H1 (cell line): ENCODE results near the gene ZNF133. TPM values are rescaled to one million over a fixed set of nuclear protein-coding genes. Genes with fewer than 3 reads are reported as not detected.

Experiments
- CTCF ChIA-PET: fragments of 300-600 bp; sonication (Branson Sonifier 250); formaldehyde crosslinking; loops from one replicate; lab custom pipeline; 2021; ENCODE audit not compliant: partially characterized antibody; lab: Charles Lee
- POLR2A ChIA-PET: fragments of 300-600 bp; sonication (Branson Sonifier 250); formaldehyde crosslinking; loops from one replicate; lab custom pipeline; 2021; ENCODE audit warnings: inconsistent platforms; ENCODE audit not compliant: partially characterized antibody; lab: Charles Lee
- DNase-seq, 2 experiments: peaks; one replicate each; pipeline versions ENCODE4 v3.0.0 to v3.0.0-alpha.2; 2010 to 2022; ENCODE audit warnings: low spot score in 2 of 2, low read depth in 1 of 2, mixed read lengths in 1 of 2
- FAIRE-seq: peaks from 2 replicates; lab custom pipeline; 2011; peaks lifted over from hg19 to GRCh38; lab: Jason Lieb, UNC
- H2AFZ ChIP-seq: 2 replicates; pipeline ENCODE4 v1.8.1; 2012; ENCODE audit warnings: low read length, inconsistent platforms
- H2AK5ac ChIP-seq: 2 replicates; pipeline ENCODE4 v1.6.1; 2013; ENCODE audit warnings: low read depth, low read length
- H2BK120ac ChIP-seq: replicated peaks from 2 replicates; pipeline ENCODE3; 2013; ENCODE audit warnings: low read depth, low read length, inconsistent platforms
- H2BK12ac ChIP-seq: 2 replicates; pipeline ENCODE4 v1.6.1; 2013; ENCODE audit warnings: low read depth, low read length
- H2BK15ac ChIP-seq: 2 replicates; pipeline ENCODE4 v1.6.1; 2013; ENCODE audit warnings: low read length
- H2BK20ac ChIP-seq: 2 replicates; pipeline ENCODE4 v1.6.1; 2013; ENCODE audit warnings: low read length
- H2BK5ac ChIP-seq: 2 replicates; pipeline ENCODE4 v1.6.1; 2013; ENCODE audit warnings: low read depth, low read length
- H3K14ac ChIP-seq: 2 replicates; pipeline ENCODE4 v1.6.1; 2013; ENCODE audit warnings: inconsistent platforms; ENCODE audit not compliant: insufficient read length
- H3K18ac ChIP-seq: 2 replicates; pipeline ENCODE4 v1.6.1; 2013; ENCODE audit warnings: low read length; ENCODE audit errors: extremely low read depth
- H3K23ac ChIP-seq: 2 replicates; pipeline ENCODE4 v1.6.1; 2013; ENCODE audit warnings: inconsistent platforms; ENCODE audit not compliant: insufficient read length
- H3K23me2 ChIP-seq: 2 replicates; pipeline ENCODE4 v1.6.1; 2013; ENCODE audit warnings: low read depth, low read length
- H3K27ac ChIP-seq: 2 replicates; pipeline ENCODE4 v1.6.1; 2011; ENCODE audit warnings: low read depth, low read length, inconsistent platforms
- H3K27me3 ChIP-seq, 4 experiments: replicated peaks in 1 of 4; 1 replicate in 1 of 4; 2 replicates in 3 of 4; pipeline versions ENCODE4 v1.6.1 to v1.8.1; 2011 to 2013; ENCODE audit warnings: low read length in 3 of 4, mild to moderate bottlenecking in 3 of 4, inconsistent platforms in 2 of 4, mixed read lengths in 2 of 4, moderate library complexity in 1 of 4; ENCODE audit not compliant: control insufficient read depth in 3 of 4, insufficient read depth in 3 of 4; ENCODE audit errors: extremely low read depth in 1 of 4
- H3K36me3 ChIP-seq, 4 experiments: 2 replicates each; pipeline versions ENCODE4 v1.6.1 to v1.8.1; 2011 to 2013; ENCODE audit warnings: mild to moderate bottlenecking in 4 of 4, low read length in 3 of 4, moderate library complexity in 2 of 4, control low read depth in 1 of 4, inconsistent platforms in 1 of 4; ENCODE audit not compliant: insufficient read depth in 4 of 4, control insufficient read depth in 2 of 4
- H3K4ac ChIP-seq: replicated peaks from 2 replicates; pipeline ENCODE3; 2013; ENCODE audit warnings: low read length, low read depth, mixed read lengths, inconsistent platforms; ENCODE audit not compliant: insufficient read length
- H3K4me1 ChIP-seq, 4 experiments: replicated peaks in 1 of 4; 1 replicate in 1 of 4; 2 replicates in 3 of 4; pipeline versions ENCODE4 v1.6.1 to v1.8.1; 2011 to 2013; ENCODE audit warnings: low read length in 3 of 4, inconsistent platforms in 2 of 4, mixed read lengths in 1 of 4; ENCODE audit not compliant: insufficient read depth in 4 of 4, control insufficient read depth in 3 of 4
- H3K4me2 ChIP-seq, 2 experiments: 2 replicates each; pipeline versions ENCODE4 v1.6.1 to v1.8.1; 2011 to 2013; ENCODE audit warnings: low read depth in 2 of 2, low read length in 2 of 2, control low read depth in 1 of 2, inconsistent platforms in 1 of 2, mild to moderate bottlenecking in 1 of 2; ENCODE audit not compliant: insufficient read depth in 1 of 2
- H3K4me3 ChIP-seq, 4 experiments: fragments of 200-600, 300-600 bp in 1 of 4; sonication (generic), shearing (Covaris generic), sonication (Bioruptor Twin) in 1 of 4; 2 replicates each; pipeline versions ENCODE4 v1.5.1 to v1.8.1; 2011 to 2016; ENCODE audit warnings: low read length in 4 of 4, low read depth in 3 of 4, control low read depth in 2 of 4, inconsistent platforms in 2 of 4, mild to moderate bottlenecking in 2 of 4, mixed read lengths in 1 of 4, moderate library complexity in 1 of 4; ENCODE audit not compliant: insufficient read depth in 2 of 4; ENCODE audit errors: extremely low read depth in 1 of 4
- H3K56ac ChIP-seq: replicated peaks from 2 replicates; pipeline ENCODE3; 2013; ENCODE audit warnings: low read depth, mild to moderate bottlenecking, mixed read lengths, low read length, inconsistent platforms; ENCODE audit not compliant: insufficient read length
- H3K79me1 ChIP-seq: 2 replicates; pipeline ENCODE4 v1.6.1; 2013; ENCODE audit warnings: low read depth, low read length, control low read depth
- H3K79me2 ChIP-seq, 2 experiments: 2 replicates each; pipeline versions ENCODE4 v1.6.1 to v1.8.1; 2012 to 2013; ENCODE audit warnings: low read length in 2 of 2, mild to moderate bottlenecking in 2 of 2, inconsistent platforms in 1 of 2; ENCODE audit not compliant: insufficient read depth in 2 of 2, control insufficient read depth in 1 of 2
- H3K9ac ChIP-seq, 4 experiments: replicated peaks in 1 of 4; 1 replicate in 1 of 4; 2 replicates in 3 of 4; pipeline versions ENCODE4 v1.6.1 to v1.8.1; 2011 to 2013; ENCODE audit warnings: low read depth in 3 of 4, low read length in 3 of 4, control low read depth in 2 of 4, mild to moderate bottlenecking in 2 of 4, moderate library complexity in 2 of 4, inconsistent platforms in 1 of 4; ENCODE audit errors: extremely low read depth in 1 of 4
- H3K9me3 ChIP-seq, 2 experiments: 2 replicates each; pipeline versions ENCODE4 v1.6.1 to v1.8.1; 2012 to 2013; ENCODE audit warnings: mild to moderate bottlenecking in 2 of 2, moderate library complexity in 2 of 2, control low read depth in 1 of 2, inconsistent platforms in 1 of 2, low read depth in 1 of 2, low read length in 1 of 2, mixed read lengths in 1 of 2; ENCODE audit not compliant: insufficient read depth in 2 of 2
- H4K20me1 ChIP-seq, 2 experiments: replicated peaks in 1 of 2; 2 replicates each; pipeline versions ENCODE3 to v1.8.1; 2011 to 2013; ENCODE audit warnings: inconsistent platforms in 2 of 2, low read length in 2 of 2, mild to moderate bottlenecking in 1 of 2; ENCODE audit not compliant: insufficient read depth in 2 of 2, control insufficient read depth in 1 of 2
- H4K5ac ChIP-seq: 2 replicates; pipeline ENCODE4 v1.6.1; 2013; ENCODE audit warnings: low read length, low read depth, mixed read lengths, inconsistent platforms; ENCODE audit not compliant: insufficient read length
- H4K8ac ChIP-seq: 2 replicates; pipeline ENCODE4 v1.8.0; 2013; ENCODE audit warnings: mild to moderate bottlenecking, moderate library complexity, low read length, inconsistent platforms; ENCODE audit not compliant: insufficient read depth; ENCODE audit errors: extremely low read depth
- H4K91ac ChIP-seq: replicated peaks from 2 replicates; pipeline ENCODE3; 2013; ENCODE audit warnings: low read length, mixed read lengths, inconsistent platforms; ENCODE audit not compliant: insufficient read length
- CREB1 ChIP-seq: IDR thresholded peaks from 2 replicates; pipeline ENCODE4 v1.6.1; 2012; ENCODE audit warnings: inconsistent platforms
- GTF2F1 ChIP-seq: IDR thresholded peaks from 2 replicates; pipeline ENCODE4 v1.6.1; 2012; ENCODE audit warnings: low read depth, low read length, improper control_type of control experiment, borderline replicate concordance
- JUN ChIP-seq: IDR thresholded peaks from 2 replicates; pipeline ENCODE4 v1.6.1; 2011; ENCODE audit warnings: low read depth, mild to moderate bottlenecking, improper control_type of control experiment, low read length
- KDM1A ChIP-seq: fragments of 200-600, 300-600 bp; sonication (generic); IDR thresholded peaks from 2 replicates; pipeline ENCODE4 v1.7.1; 2016; ENCODE audit warnings: mild to moderate bottlenecking, low read length, borderline replicate concordance
- PHF8 ChIP-seq: fragments of 200-600 bp; sonication (generic); conservative IDR thresholded peaks from 2 replicates; pipeline ENCODE4 v1.7.1; 2012; ENCODE audit warnings: low read depth, mild to moderate bottlenecking, inconsistent platforms, low read length, moderate library complexity
- RAD21 ChIP-seq, 2 experiments: IDR thresholded peaks in 1 of 2; conservative IDR thresholded peaks in 1 of 2; 2 replicates each; pipeline ENCODE4 v1.6.1; 2011; ENCODE audit warnings: low read depth in 2 of 2, low read length in 2 of 2, improper control_type of control experiment in 1 of 2, inconsistent platforms in 1 of 2, mild to moderate bottlenecking in 1 of 2, moderate library complexity in 1 of 2
- SAP30 ChIP-seq: fragments of 300-600 bp; sonication (generic); IDR thresholded peaks from 2 replicates; pipeline ENCODE4 v1.7.1; 2012; ENCODE audit warnings: low read length, moderate library complexity, mild to moderate bottlenecking, inconsistent platforms; ENCODE audit not compliant: insufficient read depth, insufficient replicate concordance
- SP2 ChIP-seq: IDR thresholded peaks from 2 replicates; pipeline ENCODE4 v1.6.1; 2012; ENCODE audit warnings: mild to moderate bottlenecking, low read length, inconsistent platforms
- TAF1 ChIP-seq: IDR thresholded peaks from 2 replicates; pipeline ENCODE4 v1.6.1; 2011; ENCODE audit warnings: mild to moderate bottlenecking, low read depth, low read length
- WGBS, 2 experiments: shearing (Covaris generic) in 1 of 2; methylation state at CpG; one replicate each; pipeline versions ENCODE4 v1.1.6 to v1.1.7; 2013 to 2015; ENCODE audit warnings: low lambda C conversion rate in 2 of 2, mixed read lengths in 2 of 2, inconsistent platforms in 1 of 2, low coverage in 1 of 2, missing lambda C conversion rate in 1 of 2; ENCODE audit not compliant: insufficient replicate concordance in 2 of 2, insufficient coverage in 1 of 2, insufficient read length in 1 of 2; ENCODE audit errors: extremely low coverage in 1 of 2, missing lambda C conversion rate in 1 of 2; 5-methylcytosine and 5-hydroxymethylcytosine counted together
- polyA plus RNA-seq, 7 experiments: library from polyadenylated mRNA; depleted of rRNA in 3 of 7; stranded (reverse) in 5 of 7; unstranded in 2 of 7; fragments of >200 nt in 5 of 7; fragments of 200-250 nt in 2 of 7; gene quantifications; 1 replicate in 5 of 7; 2 replicates in 1 of 7; 4 replicates in 1 of 7; pipeline versions ENCODE4 v1.2.1 to v1.2.3, GENCODE V29; 2011 to 2013; ENCODE audit warnings: missing spikeins in 2 of 7, mixed read lengths in 2 of 7
- total RNA-seq: library from RNA; stranded (reverse); fragmentation: NEBNext Ultra II Directional; extraction: Animal tissue kit (Norgen Biotek cat#: 25700); gene quantifications from 2 replicates; pipeline ENCODE4 v1.2.1, GENCODE V29; 2021

The ZNF133 gene
- total and polyA plus RNA-seq, 2 of the 8 experiments (the other 6 are each of a cell fraction or from before 2014, with no cell fraction given) = 12.1 to 15.8 TPM

GRCh38 chr20:18287546-18287914, 797 bp upstream of the ZNF133 start:
- Histone ChIP-seq H4K91ac (no peak overlapping the region), H3K27ac (peak overlapping the region; percentile 87), H2BK15ac (no peak overlapping the region), H3K79me1 (peaks cover 4% of the 10 kb centered on the region; the same call in 1 of the 2 replicates), H2BK5ac (peak overlapping the region; percentile 98), H4K5ac (peak overlapping the region; percentile 4), H3K14ac (no peak overlapping the region), H2BK120ac (no peak overlapping the region), H3K4me3 (peak overlapping the region; percentile 84 to 93 (median 92)), H3K18ac (peak overlapping the region; percentile 48; the same call in 1 of the 2 replicates), H3K56ac (no peak overlapping the region), H3K79me2 (peaks cover 0 to 18% of the 10 kb centered on the region in 2 experiments; a peak in 1 of 4 replicates), H4K8ac (peak overlapping the region; percentile 66; the same call in 1 of the 2 replicates), H3K23ac (no peak overlapping the region), H3K9me3 (peaks cover 0 to 6% of the 10 kb centered on the region in 2 experiments; a peak in 3 of 4 replicates), H3K9ac (peak overlapping the region; percentile 37 to 94 (median 76)), H3K36me3 (no peaks in the 10 kb centered on the region; a peak in 2 of 8 replicates), H2AK5ac (no peak overlapping the region), H3K27me3 (no peaks in the 10 kb centered on the region), H4K20me1 (no peaks in the 10 kb centered on the region), H2AFZ (peak overlapping the region; percentile 57), H3K23me2 (peaks cover 12% of the 10 kb centered on the region), H3K4ac (no peak overlapping the region), H2BK12ac (no peak overlapping the region; the same call in 1 of the 2 replicates), H3K4me1 (peaks cover 0 to 6% (median 2%) of the 10 kb centered on the region in 4 experiments; a peak in 1 of 7 replicates), H2BK20ac (no peak overlapping the region), H3K4me2 (peak overlapping the region; percentile 89 to 94)
- 25% methylated on average over 10 of the region's 11 CpGs; no CpG with 5 or more reads in 1 of the 2 experiments for WGBS, 2 experiments
- FAIRE-seq (no peak), DNase-seq (no peak)
- ChIA-PET POLR2A (interaction anchor here (0.7 to 2.3 kb wide), 19 partner anchors 8 to 318 kb away, joined by 3 to 10 read pairs (median 5); partner anchors contain the start of genes DZANK1, KAT14, PET117 and POLR3F), CTCF (interaction anchor here (0.8 to 1.5 kb wide), 3 partner anchors 11 to 94 kb away, joined by 3 to 4 read pairs (median 3); no protein-coding TSS in a partner anchor)
- TF ChIP-seq JUN (no peak), KDM1A (no peak), SAP30 (no peak), TAF1 (no peak), SP2 (no peak), CREB1 (no peak), PHF8 (no peak), GTF2F1 (no peak), RAD21 (IDR thresholded peaks at IDR 0.05 in 1 of 2, conservative IDR thresholded peaks at IDR 0.05 in 1 of 2; ENCODE audit: low read depth in 2 of 2, low read length in 2 of 2) (no peak)
